Neural progenitor cell (in vitro differentiated cells): ENCODE data around the gene EDNRA.

Experiments
- EZH2 ChIP-seq: fragments of 200-600 bp; sonication (generic); IDR thresholded peaks from 2 replicates; pipeline ENCODE4 v1.6.1; 2017; ENCODE audit warnings: antibody characterized with exemption, mild to moderate bottlenecking, moderate library complexity
- EZH2phosphoT487 ChIP-seq: fragments of 200-600 bp; sonication (generic); IDR thresholded peaks from 2 replicates; pipeline ENCODE4 v1.6.1; 2017; ENCODE audit warnings: antibody characterized with exemption
- TF ChIP-seq, protein P1 (sequence below): fragments of 200-600 bp; sonication (generic); IDR thresholded peaks from 2 replicates; pipeline ENCODE4 v1.5.1; 2017; ENCODE audit warnings: antibody characterized with exemption, mild to moderate bottlenecking

DNA sequence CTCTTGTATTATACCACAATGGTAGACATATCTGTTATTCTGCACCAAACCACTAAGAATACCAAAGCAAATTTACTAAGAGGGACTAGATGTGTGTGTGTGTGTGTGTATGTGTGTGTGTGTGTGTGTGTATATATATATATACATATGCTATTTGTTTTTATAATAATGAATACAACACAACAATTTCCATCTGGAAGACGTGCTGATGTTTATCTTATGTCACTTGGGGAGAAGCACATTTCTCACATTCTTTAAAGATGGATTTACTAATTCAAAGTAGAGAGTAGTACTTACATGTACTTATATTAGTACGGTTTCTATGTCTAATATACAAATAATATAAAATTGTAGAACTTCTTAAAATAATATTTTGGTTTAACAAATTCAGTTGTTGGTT is 52.0 kb downstream of the EDNRA start:
- TF ChIP-seq, protein P1, sequence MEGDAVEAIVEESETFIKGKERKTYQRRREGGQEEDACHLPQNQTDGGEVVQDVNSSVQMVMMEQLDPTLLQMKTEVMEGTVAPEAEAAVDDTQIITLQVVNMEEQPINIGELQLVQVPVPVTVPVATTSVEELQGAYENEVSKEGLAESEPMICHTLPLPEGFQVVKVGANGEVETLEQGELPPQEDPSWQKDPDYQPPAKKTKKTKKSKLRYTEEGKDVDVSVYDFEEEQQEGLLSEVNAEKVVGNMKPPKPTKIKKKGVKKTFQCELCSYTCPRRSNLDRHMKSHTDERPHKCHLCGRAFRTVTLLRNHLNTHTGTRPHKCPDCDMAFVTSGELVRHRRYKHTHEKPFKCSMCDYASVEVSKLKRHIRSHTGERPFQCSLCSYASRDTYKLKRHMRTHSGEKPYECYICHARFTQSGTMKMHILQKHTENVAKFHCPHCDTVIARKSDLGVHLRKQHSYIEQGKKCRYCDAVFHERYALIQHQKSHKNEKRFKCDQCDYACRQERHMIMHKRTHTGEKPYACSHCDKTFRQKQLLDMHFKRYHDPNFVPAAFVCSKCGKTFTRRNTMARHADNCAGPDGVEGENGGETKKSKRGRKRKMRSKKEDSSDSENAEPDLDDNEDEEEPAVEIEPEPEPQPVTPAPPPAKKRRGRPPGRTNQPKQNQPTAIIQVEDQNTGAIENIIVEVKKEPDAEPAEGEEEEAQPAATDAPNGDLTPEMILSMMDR = no peak
- TF ChIP-seq EZH2phosphoT487 (no peak), EZH2 (no peak)
